Astrocyte (in vitro differentiated cells and primary cell): Measurements from ENCODE around the gene P2RY6. TPM values are rescaled to one million over a fixed set of nuclear protein-coding genes. Genes with fewer than 3 reads are reported as not detected.

Experiments
- DNase-seq: peaks from one replicate; pipeline ENCODE4 v3.0.0-alpha.2; 2010; ENCODE audit warnings: low read depth
- FAIRE-seq: peaks from 2 replicates; lab custom pipeline; 2011; peaks lifted over from hg19 to GRCh38; lab: Jason Lieb, UNC
- H2AFZ ChIP-seq: 2 replicates; pipeline ENCODE4 v1.6.0; 2012; ENCODE audit warnings: low read depth, low read length, inconsistent platforms
- H3K27ac ChIP-seq: 2 replicates; pipeline ENCODE4 v1.5.1; 2011; ENCODE audit warnings: low read depth, low read length, inconsistent platforms
- H3K27me3 ChIP-seq: 2 replicates; pipeline ENCODE4 v1.6.0; 2011; ENCODE audit warnings: low read length, inconsistent platforms; ENCODE audit not compliant: insufficient read depth
- H3K36me3 ChIP-seq: 2 replicates; pipeline ENCODE4 v1.5.1; 2011; ENCODE audit warnings: low read length, inconsistent platforms; ENCODE audit not compliant: insufficient read depth
- H3K4me1 ChIP-seq: 2 replicates; pipeline ENCODE4 v1.5.1; 2011; ENCODE audit warnings: low read length, inconsistent platforms; ENCODE audit not compliant: insufficient read depth
- H3K4me2 ChIP-seq: 2 replicates; pipeline ENCODE4 v1.6.0; 2012; ENCODE audit warnings: low read length, inconsistent platforms
- H3K4me3 ChIP-seq: 2 replicates; pipeline ENCODE4 v1.5.1; 2011; ENCODE audit warnings: low read depth, mild to moderate bottlenecking, low read length, inconsistent platforms; ENCODE audit not compliant: insufficient read depth
- H3K79me2 ChIP-seq: 2 replicates; pipeline ENCODE4 v1.6.0; 2012; ENCODE audit warnings: mild to moderate bottlenecking, low read length, inconsistent platforms; ENCODE audit not compliant: insufficient read depth
- H3K9ac ChIP-seq: 2 replicates; pipeline ENCODE4 v1.6.0; 2012; ENCODE audit warnings: mild to moderate bottlenecking, low read length, inconsistent platforms
- H3K9me3 ChIP-seq: 2 replicates; pipeline ENCODE4 v1.5.1; 2012; ENCODE audit warnings: low read depth, mild to moderate bottlenecking, low read length, inconsistent platforms; ENCODE audit not compliant: insufficient read depth
- H4K20me1 ChIP-seq: 2 replicates; pipeline ENCODE4 v1.6.0; 2012; ENCODE audit warnings: low read length, inconsistent platforms; ENCODE audit not compliant: insufficient read depth
- H3K27ac Mint-ChIP-seq: one replicate; pipeline ENCODE4 v1.8.0; 2021; ENCODE audit warnings: mild to moderate bottlenecking, mixed read lengths; ENCODE audit not compliant: unreplicated experiment
- H3K27me3 Mint-ChIP-seq: one replicate; pipeline ENCODE4 v1.8.0; 2021; ENCODE audit warnings: low read depth, mixed read lengths; ENCODE audit not compliant: unreplicated experiment
- H3K36me3 Mint-ChIP-seq: one replicate; pipeline ENCODE4 v1.8.0; 2021; ENCODE audit warnings: low read depth, mixed read lengths; ENCODE audit not compliant: unreplicated experiment
- H3K4me1 Mint-ChIP-seq: one replicate; pipeline ENCODE4 v1.8.0; 2021; ENCODE audit warnings: low read depth, mixed read lengths; ENCODE audit not compliant: unreplicated experiment
- H3K4me3 Mint-ChIP-seq: one replicate; pipeline ENCODE4 v1.8.0; 2021; ENCODE audit warnings: mild to moderate bottlenecking, moderate library complexity, mixed read lengths; ENCODE audit not compliant: unreplicated experiment
- H3K9me3 Mint-ChIP-seq: one replicate; pipeline ENCODE4 v1.8.0; 2021; ENCODE audit warnings: mild to moderate bottlenecking, mixed read lengths; ENCODE audit not compliant: unreplicated experiment
- EZH2 ChIP-seq: IDR thresholded peaks from 2 replicates; pipeline ENCODE4 v1.6.1; 2012; ENCODE audit warnings: mild to moderate bottlenecking, low read length, inconsistent platforms; ENCODE audit not compliant: insufficient read depth
- total RNA-seq: library from RNA; stranded (reverse); gene quantifications from 2 replicates; pipeline ENCODE4 v1.2.1, GENCODE V29; 2021
- TF ChIP-seq, protein P1 (sequence below): IDR thresholded peaks from 2 replicates; pipeline ENCODE4 v1.5.1; 2011; ENCODE audit warnings: low read depth, mild to moderate bottlenecking, inconsistent platforms, low read length, moderate library complexity; ENCODE audit not compliant: insufficient read depth

Gene P2RY6
- total RNA-seq, 1 donor from 2014 or later, result 0.75 TPM

DNA sequence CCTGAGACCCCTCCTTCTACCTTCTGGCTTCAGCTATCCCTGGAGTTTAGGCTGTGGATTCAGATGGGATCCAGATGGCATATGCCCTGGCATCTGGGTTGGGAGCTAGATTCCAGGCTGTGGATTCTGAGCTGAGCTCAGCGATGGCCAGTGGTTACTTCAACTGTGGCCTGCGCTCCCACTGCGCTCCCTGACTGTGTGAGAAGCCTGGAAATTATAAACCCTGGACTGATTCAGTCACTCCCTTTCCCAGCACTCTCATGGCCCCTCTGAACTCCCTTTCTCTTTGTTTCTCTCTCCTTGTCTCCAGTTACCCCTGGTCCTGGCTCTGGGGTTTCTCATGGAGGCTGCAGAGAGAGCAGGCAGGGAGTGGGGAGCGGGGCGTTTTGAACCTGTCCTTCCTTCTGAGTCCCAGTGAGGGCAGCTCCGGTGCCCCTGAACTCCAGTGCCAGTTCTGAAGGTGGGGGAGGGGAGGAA lies 40.8 kb downstream of the P2RY6 start:
- no peak overlapping the region for H2AFZ ChIP-seq
- peaks cover 45% of the 10 kb centered on the region for H3K4me1 Mint-ChIP-seq
- H3K4me1 ChIP-seq, result peaks cover 75% of the 10 kb centered on the region
- peak overlapping the region; percentile 49 for H3K4me3 ChIP-seq
- no peaks in the 10 kb centered on the region for H3K27me3 ChIP-seq
- H3K9me3 ChIP-seq, result no peaks in the 10 kb centered on the region
- H3K4me2 ChIP-seq, result peak overlapping the region; percentile 99
- peaks cover 94% of the 10 kb centered on the region for H3K79me2 ChIP-seq
- DNase-seq (no peak), FAIRE-seq (no peak)
- H3K36me3 ChIP-seq, result no peaks in the 10 kb centered on the region
- H3K27ac Mint-ChIP-seq, result peak overlapping the region; percentile 10
- peak overlapping the region; percentile 79 for H3K27ac ChIP-seq
- H3K4me3 Mint-ChIP-seq, result peak overlapping the region; percentile 81
- H3K27me3 Mint-ChIP-seq, result no peaks in the 10 kb centered on the region
- peaks cover 84% of the 10 kb centered on the region for H4K20me1 ChIP-seq
- H3K9me3 Mint-ChIP-seq, result no peaks in the 10 kb centered on the region
- H3K9ac ChIP-seq, result peak overlapping the region; percentile 70
- peaks cover 14% of the 10 kb centered on the region for H3K36me3 Mint-ChIP-seq
- TF ChIP-seq EZH2, result no peak
- TF ChIP-seq, protein P1, sequence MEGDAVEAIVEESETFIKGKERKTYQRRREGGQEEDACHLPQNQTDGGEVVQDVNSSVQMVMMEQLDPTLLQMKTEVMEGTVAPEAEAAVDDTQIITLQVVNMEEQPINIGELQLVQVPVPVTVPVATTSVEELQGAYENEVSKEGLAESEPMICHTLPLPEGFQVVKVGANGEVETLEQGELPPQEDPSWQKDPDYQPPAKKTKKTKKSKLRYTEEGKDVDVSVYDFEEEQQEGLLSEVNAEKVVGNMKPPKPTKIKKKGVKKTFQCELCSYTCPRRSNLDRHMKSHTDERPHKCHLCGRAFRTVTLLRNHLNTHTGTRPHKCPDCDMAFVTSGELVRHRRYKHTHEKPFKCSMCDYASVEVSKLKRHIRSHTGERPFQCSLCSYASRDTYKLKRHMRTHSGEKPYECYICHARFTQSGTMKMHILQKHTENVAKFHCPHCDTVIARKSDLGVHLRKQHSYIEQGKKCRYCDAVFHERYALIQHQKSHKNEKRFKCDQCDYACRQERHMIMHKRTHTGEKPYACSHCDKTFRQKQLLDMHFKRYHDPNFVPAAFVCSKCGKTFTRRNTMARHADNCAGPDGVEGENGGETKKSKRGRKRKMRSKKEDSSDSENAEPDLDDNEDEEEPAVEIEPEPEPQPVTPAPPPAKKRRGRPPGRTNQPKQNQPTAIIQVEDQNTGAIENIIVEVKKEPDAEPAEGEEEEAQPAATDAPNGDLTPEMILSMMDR, result no peak

DNA sequence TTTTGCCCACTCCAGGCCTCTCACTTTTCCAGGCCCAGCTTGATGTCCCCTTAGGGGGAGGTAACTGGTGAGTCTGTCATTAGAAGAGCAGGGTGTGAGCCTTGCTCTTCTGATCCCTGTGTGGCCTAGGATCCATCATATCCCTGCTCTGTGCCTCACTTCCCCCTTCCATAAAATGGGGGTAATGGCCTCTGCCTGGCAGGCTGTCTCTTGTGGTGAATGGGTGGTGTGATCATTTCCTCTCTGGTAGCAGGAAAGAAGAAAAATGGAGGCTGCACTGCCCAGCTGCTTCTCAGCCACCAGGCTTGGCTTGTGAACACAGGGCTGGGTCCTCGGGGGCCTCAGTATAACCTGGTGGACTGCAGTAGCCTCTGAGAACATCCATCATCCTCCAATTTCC lies 41.5 kb downstream of the P2RY6 start:
- peak overlapping the region; percentile 49 for H3K4me3 ChIP-seq
- H2AFZ ChIP-seq, result no peak overlapping the region
- peaks cover 17% of the 10 kb centered on the region for H3K36me3 Mint-ChIP-seq
- peak overlapping the region; percentile 58 for H3K27ac Mint-ChIP-seq
- H4K20me1 ChIP-seq, result peaks cover 92% of the 10 kb centered on the region
- H3K79me2 ChIP-seq, result peaks cover 99% of the 10 kb centered on the region
- FAIRE-seq (no peak), DNase-seq (no peak)
- H3K27ac ChIP-seq, result peak overlapping the region; percentile 79
- H3K9me3 ChIP-seq, result no peaks in the 10 kb centered on the region
- no peaks in the 10 kb centered on the region for H3K9me3 Mint-ChIP-seq
- H3K27me3 ChIP-seq, result no peaks in the 10 kb centered on the region
- no peaks in the 10 kb centered on the region for H3K36me3 ChIP-seq
- peak overlapping the region; percentile 70 for H3K9ac ChIP-seq
- TF ChIP-seq, protein P1, result no peak
- no peak for TF ChIP-seq EZH2
- no peaks in the 10 kb centered on the region for H3K27me3 Mint-ChIP-seq
- peak overlapping the region; percentile 81 for H3K4me3 Mint-ChIP-seq
- H3K4me1 Mint-ChIP-seq, result peaks cover 45% of the 10 kb centered on the region
- peaks cover 76% of the 10 kb centered on the region for H3K4me1 ChIP-seq
- peak overlapping the region; percentile 99 for H3K4me2 ChIP-seq
